Heart right ventricle (tissue), 16 donors: ENCODE data around the gene LCNL1. TPM values are rescaled to one million over a fixed set of nuclear protein-coding genes. Genes with fewer than 3 reads are reported as not detected.

Experiments
- ATAC-seq, 8 donors: fragments of 200-7000 bp; cut with Tn5 transposase; one replicate each; pipeline ENCODE4 v1.9.1; 2020; ENCODE audit warnings: mild to moderate bottlenecking in 8 of 8, moderate library complexity in 8 of 8, moderate number of reproducible peaks in 1 of 8
- DNase-seq, 2 donors: peaks; one replicate each; pipeline ENCODE4 v3.0.0-alpha.2; 2020
- H3K27ac ChIP-seq, 10 donors: fragments of 200-600 bp; sonication (generic) in 2 of 10; one replicate each; pipeline versions ENCODE4 v1.5.0 to v1.8.0; 2020 to 2022; ENCODE audit warnings: mild to moderate bottlenecking in 3 of 10
- H3K27me3 ChIP-seq, 7 donors: fragments of 200-600 bp; one replicate each; pipeline ENCODE4 v1.8.0; 2021 to 2022; ENCODE audit warnings: mild to moderate bottlenecking in 2 of 7
- H3K36me3 ChIP-seq, 9 donors: fragments of 200-600 bp; sonication (generic) in 1 of 9; one replicate each; pipeline versions ENCODE4 v1.5.0 to v1.8.0; 2020 to 2022; ENCODE audit warnings: mild to moderate bottlenecking in 2 of 9
- H3K4me1 ChIP-seq, 9 donors: fragments of 200-600 bp; sonication (generic) in 1 of 9; one replicate each; pipeline versions ENCODE4 v1.5.0 to v1.8.0; 2020 to 2022; ENCODE audit warnings: mild to moderate bottlenecking in 4 of 9
- H3K4me3 ChIP-seq, 10 donors: fragments of 200-600 bp; sonication (generic) in 2 of 10; one replicate each; pipeline versions ENCODE4 v1.5.0 to v1.8.0; 2020 to 2022; ENCODE audit warnings: mild to moderate bottlenecking in 7 of 10, moderate library complexity in 2 of 10
- H3K9me3 ChIP-seq, 11 donors: fragments of 200-600 bp in 10 of 11; sonication (generic) in 2 of 11; one replicate each; pipeline versions ENCODE4 v1.5.0 to v1.8.0; 2013 to 2022; ENCODE audit warnings: mild to moderate bottlenecking in 2 of 11, control low read depth in 1 of 11, moderate library complexity in 1 of 11
- WGBS, 2 donors: extraction: QIAGEN DNeasy Blood & Tissue Kit; methylation state at CpG; one replicate each; pipeline ENCODE4 v1.1.7; 2013; ENCODE audit warnings: inconsistent platforms in 1 of 2; 5-methylcytosine and 5-hydroxymethylcytosine counted together
- intact Hi-C, 10 donors: fragments of 100-400 bp; cut with DNase I; formaldehyde crosslinking; loops; one replicate each; pipeline versions ENCODE4 v1.11.1 to v1.14.2; 2022
- polyA plus RNA-seq, 2 donors: library from polyadenylated mRNA; stranded (reverse); fragments of 200-250 nt; gene quantifications; one replicate each; pipeline ENCODE4 v1.2.3, GENCODE V29; 2013
- total RNA-seq, 10 donors: library from RNA; stranded (reverse); fragmentation: NEBNext Ultra II Directional in 3 of 10; extraction: Animal tissue kit (Norgen Biotek cat#: 25700) in 3 of 10; gene quantifications; one replicate each; pipeline versions ENCODE4 v1.2.1 to v1.2.4, GENCODE V29; 2021 to 2023
- TF ChIP-seq, protein P1 (sequence below), 9 donors: fragments of 200-600 bp; sonication (generic) in 2 of 9; IDR thresholded peaks; one replicate each; pipeline versions ENCODE4 v1.5.0 to v1.8.0; 2021 to 2022; ENCODE audit warnings: antibody characterized with exemption in 9 of 9, mild to moderate bottlenecking in 5 of 9, moderate library complexity in 1 of 9
- donor health status: Arrhythmogenic right ventricular cardiomyopathy.
- donor health status: ischemic (EF 13 %, LVEDD 7.1; RV severe dilation, severe dysfunction).
- donor health status: healthy with polysubstance abuse.
- donor health status: DM: no; HTN: yes; CAD: no.
- donor health status: DM: no; HTN: no; CAD: no.
- donor health status: ischemic (EF 25% LVEDD 6.9; RV normal size, moderate dysfunction).
- donor health status: ischemic (EF 25% LVEDD 5.7; RV mildly dilated, moderate dysfunction).
- donor health status: healthy.
- donor health status: DM: yes; HTN: yes; CAD: no.
- donor health status: Ischemic cardiomyopathy.
- donor health status: ischemic (EF 35%, LVEDD 5.7; RV mildly dilated, moderate dysfunction).
- donor health status: nonischemic (EF 11% LVEDD 7.7; RV severe dilation, severe dysfunction).
- donor health status: DM: yes; HTN: yes; CAD: no.
- donor health status: PGD.
- donor health status: ischemic (EF 29% LVEDD 5.4; RV normal size, mild dysfunction).
- donor health status: nonischemic (EF 23%, LVEDD 6.1; RV moderate dilation, normal function).

The LCNL1 gene
- total and polyA plus RNA-seq, 12 donors = 0.10 to 10.9 (median 6.4) TPM

DNA sequence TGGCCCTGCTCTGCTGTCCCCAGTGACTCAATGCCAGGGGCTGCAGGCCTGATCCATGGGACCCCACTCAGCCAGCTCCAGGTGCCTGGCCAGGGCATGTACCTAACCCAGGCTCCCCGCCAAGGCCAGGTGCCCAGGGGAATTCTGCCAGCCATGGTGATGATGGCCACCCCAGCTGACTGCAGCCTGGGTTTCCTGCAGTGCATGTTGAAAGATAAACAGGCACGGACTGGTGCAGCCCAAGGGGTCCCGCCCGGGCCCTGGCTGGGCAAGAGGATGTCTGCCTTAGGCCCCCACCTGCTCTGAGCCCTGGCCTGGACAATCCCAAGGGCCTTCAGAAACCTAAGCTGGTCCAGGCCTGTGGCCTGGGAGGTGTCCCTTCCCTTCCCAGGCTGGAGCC lies 44.0 kb downstream of the LCNL1 start:
- intact Hi-C loops = loop anchor here in 2 of 10 donors (5.0 to 10.0 kb wide), 2 partner anchors 182 to 235 kb away; partner anchors contain the start of genes AJM1 (in 1 of the 2), PHPT1 (in 1 of the 2) and TMEM141 (in 1 of the 2)
- TF ChIP-seq, protein P1, sequence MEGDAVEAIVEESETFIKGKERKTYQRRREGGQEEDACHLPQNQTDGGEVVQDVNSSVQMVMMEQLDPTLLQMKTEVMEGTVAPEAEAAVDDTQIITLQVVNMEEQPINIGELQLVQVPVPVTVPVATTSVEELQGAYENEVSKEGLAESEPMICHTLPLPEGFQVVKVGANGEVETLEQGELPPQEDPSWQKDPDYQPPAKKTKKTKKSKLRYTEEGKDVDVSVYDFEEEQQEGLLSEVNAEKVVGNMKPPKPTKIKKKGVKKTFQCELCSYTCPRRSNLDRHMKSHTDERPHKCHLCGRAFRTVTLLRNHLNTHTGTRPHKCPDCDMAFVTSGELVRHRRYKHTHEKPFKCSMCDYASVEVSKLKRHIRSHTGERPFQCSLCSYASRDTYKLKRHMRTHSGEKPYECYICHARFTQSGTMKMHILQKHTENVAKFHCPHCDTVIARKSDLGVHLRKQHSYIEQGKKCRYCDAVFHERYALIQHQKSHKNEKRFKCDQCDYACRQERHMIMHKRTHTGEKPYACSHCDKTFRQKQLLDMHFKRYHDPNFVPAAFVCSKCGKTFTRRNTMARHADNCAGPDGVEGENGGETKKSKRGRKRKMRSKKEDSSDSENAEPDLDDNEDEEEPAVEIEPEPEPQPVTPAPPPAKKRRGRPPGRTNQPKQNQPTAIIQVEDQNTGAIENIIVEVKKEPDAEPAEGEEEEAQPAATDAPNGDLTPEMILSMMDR (IDR thresholded peaks at IDR 0.05) = no peak
- no peaks in the 10 kb centered on the region for H3K27me3 ChIP-seq
- peaks cover 0 to 4% (median 0%) of the 10 kb centered on the region in 9 donors for H3K36me3 ChIP-seq
- no peaks in the 10 kb centered on the region for H3K9me3 ChIP-seq
- H3K4me1 ChIP-seq = peaks cover 12 to 41% (median 30%) of the 10 kb centered on the region in 9 donors
- peak overlapping the region in 8 of 10 donors; percentile 55 to 70 (median 62) for H3K4me3 ChIP-seq
- DNase-seq = no peak
- no peak for ATAC-seq
- peak overlapping the region in 1 of 10 donors; percentile 56 for H3K27ac ChIP-seq
- 82 to 83% methylated on average over 4 of the region's 4 CpGs for WGBS, 2 donors

DNA sequence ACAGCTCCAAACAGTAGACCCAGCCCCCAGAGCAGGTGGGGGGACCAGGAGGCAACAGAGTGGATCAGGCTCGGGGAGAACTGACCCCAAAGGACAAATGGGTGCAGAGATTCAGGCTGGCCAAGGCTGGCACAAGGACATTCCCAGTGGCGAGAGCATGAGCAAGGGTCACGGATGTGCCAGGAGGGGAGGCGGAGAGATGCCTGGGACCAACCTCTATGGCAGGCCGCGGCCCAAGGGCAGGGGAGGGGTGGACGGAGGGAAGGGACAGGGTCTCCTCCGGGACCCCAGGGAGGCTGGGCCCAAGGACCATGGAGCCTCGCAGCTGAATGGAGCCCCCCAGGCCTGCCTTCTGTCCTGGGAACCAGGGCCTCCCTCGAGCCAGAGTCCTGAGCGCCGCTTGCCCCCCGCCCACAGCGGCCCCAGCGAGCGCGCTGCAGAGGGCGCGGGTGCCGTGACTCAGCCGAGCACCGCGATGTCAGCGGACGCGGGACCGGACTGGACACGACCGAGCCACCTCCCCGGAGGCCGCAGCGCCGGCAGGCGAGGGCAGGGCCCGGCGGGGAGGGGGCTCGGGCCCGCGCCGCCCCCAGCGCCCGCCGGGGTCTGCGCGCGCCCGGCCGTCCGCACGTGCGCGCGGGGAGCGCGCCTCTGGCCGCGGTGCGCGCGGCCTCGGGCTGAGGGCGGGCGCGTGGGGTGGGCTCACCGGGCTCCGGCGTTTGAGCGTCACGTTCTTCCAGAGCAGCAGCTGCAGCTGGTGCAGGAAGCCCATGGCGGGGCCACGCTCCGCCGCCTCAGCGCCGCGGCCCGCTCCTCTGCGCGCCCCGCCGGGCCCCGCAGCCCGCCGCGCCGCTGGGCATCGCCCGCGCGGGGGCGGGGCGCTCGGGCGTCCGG lies 44.8 kb downstream of the LCNL1 start, which contains the start of gene ABCA2:
ABCA2 (minus strand) TSS at position 869 of the 894 bp plus-strand sequence; CDS start at position 772, 97 bp downstream.
- ATAC-seq = peak in 1 of 8 donors; percentile 6
- intact Hi-C loops = loop anchor here in 3 of 10 donors (2.0 to 10.0 kb wide), 4 partner anchors 77 to 235 kb away; partner anchors contain the start of genes AJM1 (in 1 of the 3), PHPT1 (in 1 of the 3) and TMEM141 (in 1 of the 3)
- no peaks in the 10 kb centered on the region for H3K9me3 ChIP-seq
- H3K36me3 ChIP-seq = peaks cover 0 to under 1% (median 0%) of the 10 kb centered on the region in 9 donors
- H3K4me3 ChIP-seq = peak within 1 kb of the TSS; percentile 44 to 88 (median 68)
- H3K27me3 ChIP-seq = no peaks in the 10 kb centered on the region
- DNase-seq = peak in 1 of 2 donors; percentile 51
- H3K27ac ChIP-seq = peak within 1 kb of the TSS in 9 of 10 donors; percentile 48 to 83 (median 55)
- peaks cover 12 to 49% (median 30%) of the 10 kb centered on the region in 9 donors for H3K4me1 ChIP-seq
- TF ChIP-seq, protein P1 (IDR thresholded peaks at IDR 0.05) = no peak
- 4% methylated on average over 82 to 95 of the region's 95 CpGs for WGBS, 2 donors

DNA sequence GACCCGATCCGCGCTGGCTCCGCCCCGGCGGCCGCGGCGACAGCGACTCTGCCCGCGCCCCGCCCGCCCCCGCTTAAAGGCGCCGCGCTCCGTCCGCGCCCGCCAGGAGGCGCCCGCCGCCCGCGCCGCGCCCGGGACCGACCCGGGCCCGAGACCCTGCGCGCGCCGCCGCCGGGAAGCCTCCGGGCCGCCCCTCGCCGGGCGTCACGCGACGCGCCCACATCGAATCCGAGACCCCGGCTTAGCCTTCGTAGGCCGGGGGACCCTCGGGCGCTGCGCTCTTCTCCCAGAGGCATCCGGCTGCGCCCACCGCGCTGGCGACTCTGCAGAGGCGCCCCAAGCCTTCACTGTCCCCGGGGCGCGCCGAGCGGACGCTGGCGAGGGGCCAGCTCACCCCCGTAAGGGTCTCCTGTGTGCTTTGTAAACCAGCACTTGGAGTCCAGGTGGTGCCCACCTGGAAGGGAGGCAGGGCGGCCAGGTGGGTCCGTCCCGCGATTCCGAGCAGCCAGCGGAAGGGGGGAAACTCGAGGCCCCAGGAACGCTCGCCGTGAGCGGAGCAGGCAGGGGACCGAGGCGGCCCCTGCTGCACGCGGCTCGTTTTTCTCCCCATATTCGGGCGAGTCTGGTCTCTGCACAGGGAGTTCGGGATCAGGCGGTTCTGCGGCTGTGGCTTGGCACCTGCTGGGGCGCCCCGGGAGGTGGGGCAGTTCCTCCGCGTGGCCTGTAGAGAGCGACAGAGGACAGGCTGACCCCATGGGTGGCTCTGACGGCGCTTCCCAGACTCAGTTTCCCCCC lies 45.7 kb downstream of the LCNL1 start:
- H3K27ac ChIP-seq = peak overlapping the region in 9 of 10 donors; percentile 48 to 83 (median 55)
- TF ChIP-seq, protein P1 (IDR thresholded peaks at IDR 0.05) = peak in 2 of 9 donors; percentile 20 to 28
- DNase-seq (peak; percentile 54 to 77), ATAC-seq (peak; percentile 16 to 59 (median 40))
- H3K4me3 ChIP-seq = peak overlapping the region; percentile 44 to 88 (median 68)
- no peaks in the 10 kb centered on the region for H3K27me3 ChIP-seq
- 1% methylated on average over 65 to 94 of the region's 98 CpGs for WGBS, 2 donors
- intact Hi-C loops = loop anchor here in 3 of 10 donors (2.0 to 10.0 kb wide), 4 partner anchors 78 to 236 kb away; partner anchors contain the start of genes AJM1 (in 1 of the 3), PHPT1 (in 1 of the 3) and TMEM141 (in 1 of the 3)
- H3K9me3 ChIP-seq = no peaks in the 10 kb centered on the region
- peaks cover 12 to 52% (median 30%) of the 10 kb centered on the region in 9 donors for H3K4me1 ChIP-seq
- no peaks in the 10 kb centered on the region for H3K36me3 ChIP-seq
